Fibroblast of peridontal ligament (primary cell): ENCODE results near the gene PRR16.
A peak's percentile ranks its signal among the peaks of the same experiment; 100 is the strongest.

Experiments
- DNase-seq: peaks from one replicate; pipeline ENCODE4 v3.0.0-alpha.2; 2010; ENCODE audit errors: extremely low read depth

PRR16 gene

DNA sequence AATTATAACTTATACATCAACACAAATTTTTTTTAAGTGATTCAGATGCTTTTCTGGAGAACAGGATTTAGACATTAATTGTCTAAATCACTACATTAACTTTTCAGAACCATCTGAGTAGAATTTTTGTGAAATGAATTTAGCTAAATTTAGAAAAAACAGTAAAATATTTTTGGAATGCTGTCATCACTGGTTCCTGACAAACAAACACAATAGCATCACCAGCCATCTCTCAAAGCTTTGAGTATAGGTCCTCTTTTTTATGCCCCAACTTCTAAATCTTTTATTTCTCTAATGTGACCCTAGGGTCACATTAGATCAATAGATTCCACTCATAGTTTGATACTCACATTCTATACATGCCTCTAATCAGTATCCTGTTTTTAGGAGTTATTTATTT, 104.6 kb downstream of the PRR16 start:
- DNase-seq = peak; percentile 35

DNA sequence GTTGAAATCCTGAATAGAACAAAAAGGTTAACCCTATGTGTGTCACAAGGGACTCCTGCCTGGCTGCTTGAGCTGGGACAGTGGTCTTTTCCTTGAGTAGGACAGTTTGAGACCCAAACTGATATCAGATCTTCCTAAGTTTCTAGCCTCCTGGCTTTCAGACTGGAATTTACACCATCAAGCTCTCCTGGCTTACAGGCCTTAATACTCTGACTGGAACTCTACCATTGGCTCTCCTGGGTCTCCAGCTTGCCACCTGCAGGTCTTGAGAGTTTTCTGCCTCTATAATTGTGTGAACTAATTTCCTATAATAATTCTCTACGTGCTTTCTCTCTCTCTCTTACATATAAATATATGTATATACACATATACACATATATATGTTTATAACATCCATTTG, 112.5 kb downstream of the PRR16 start:
- DNase-seq = no peak

DNA sequence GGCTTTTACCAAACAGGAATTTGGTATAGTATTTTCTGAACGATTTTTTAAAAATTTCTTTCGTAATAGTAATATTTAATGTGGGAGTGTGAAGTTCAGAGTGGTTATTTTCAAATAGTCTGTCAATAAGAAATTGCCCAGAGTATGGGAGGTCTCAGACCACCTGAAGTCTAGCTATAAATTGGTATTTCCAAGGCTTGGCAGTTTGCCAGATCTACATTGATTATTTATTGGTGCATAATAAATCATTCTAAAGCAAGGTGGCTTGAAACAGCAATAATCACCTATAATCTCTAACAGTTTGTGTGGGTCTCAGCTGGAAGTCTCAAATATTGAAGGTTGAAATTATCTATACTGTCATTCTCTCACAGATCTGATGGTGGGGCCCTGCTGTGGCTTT, 118.5 kb downstream of the PRR16 start:
- no peak for DNase-seq

DNA sequence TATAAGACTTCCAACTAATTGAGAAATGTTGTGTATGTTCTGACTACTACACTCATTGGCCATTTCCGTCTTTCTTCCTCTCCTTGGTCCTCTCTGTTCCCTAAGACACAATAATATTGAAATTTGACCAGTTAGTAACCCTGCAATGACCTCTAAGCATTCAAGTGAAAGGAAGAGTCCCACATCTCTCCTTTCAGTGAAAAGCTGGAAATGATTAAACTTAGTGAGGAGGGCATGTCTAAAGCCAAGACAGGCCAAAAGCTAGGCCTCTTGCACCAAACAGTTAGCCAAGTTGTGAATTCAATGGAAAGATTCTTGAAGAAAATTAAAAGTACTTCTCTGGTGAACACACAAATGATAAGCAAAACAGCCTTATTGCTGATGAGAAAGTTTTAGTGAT, 122.5 kb downstream of the PRR16 start:
- peak; percentile 60 for DNase-seq

DNA sequence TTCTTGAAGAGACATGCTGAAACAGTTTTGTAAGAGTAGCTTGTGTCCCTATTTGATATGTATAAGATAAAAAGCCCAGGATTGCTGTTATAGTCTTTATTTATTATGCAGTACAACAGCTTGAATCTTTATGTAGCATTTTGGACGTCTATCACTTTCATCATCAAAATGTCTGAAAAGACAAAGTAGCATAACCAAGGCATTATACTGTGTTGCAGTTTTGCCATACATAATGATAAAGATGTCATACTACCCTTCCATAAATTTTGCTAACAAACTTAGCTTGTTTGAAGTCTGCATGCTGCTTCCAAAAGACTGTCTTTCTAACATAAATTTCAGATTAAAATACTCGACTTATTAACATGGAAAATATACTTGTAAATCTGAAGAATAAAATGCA, 127.8 kb downstream of the PRR16 start:
- no peak for DNase-seq

DNA sequence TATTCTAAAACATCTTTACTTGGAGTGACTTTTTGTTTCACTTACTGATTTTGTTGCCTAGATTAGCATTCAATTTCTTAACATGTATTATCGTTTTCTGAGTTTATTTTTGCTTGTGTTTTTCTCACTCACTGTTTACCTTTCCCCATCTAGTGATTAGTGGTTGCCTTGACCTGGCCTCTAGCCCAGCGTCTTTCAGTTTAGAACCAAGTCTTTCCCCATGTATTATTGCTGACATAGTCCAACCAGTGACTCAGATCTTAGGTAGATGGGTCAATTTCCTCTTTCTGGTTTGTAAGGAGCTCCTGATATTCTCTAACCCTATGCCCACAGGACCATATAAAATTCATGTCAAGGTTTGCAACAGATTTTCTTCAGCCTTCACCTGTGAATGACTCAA, 135.5 kb downstream of the PRR16 start:
- peak; percentile 93 for DNase-seq

DNA sequence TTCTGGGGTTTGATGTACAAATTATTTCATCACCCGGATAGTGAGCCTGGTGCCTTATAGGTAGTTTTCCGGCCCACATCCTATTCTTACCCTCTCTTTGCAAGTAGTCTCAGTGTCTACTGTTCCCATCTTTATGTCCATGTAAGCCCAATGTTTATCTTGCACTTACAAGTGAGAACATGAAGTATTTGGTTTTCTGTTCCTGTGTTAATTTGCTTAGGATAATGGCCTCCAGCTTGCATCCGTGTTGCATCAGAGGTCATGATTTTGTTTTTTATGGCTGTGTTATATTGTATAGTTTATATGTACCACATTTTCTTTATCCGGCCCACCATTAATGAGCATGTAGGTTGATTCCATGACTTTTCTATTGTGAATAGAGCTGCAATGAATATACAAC, 136.5 kb downstream of the PRR16 start:
- DNase-seq = no peak

DNA sequence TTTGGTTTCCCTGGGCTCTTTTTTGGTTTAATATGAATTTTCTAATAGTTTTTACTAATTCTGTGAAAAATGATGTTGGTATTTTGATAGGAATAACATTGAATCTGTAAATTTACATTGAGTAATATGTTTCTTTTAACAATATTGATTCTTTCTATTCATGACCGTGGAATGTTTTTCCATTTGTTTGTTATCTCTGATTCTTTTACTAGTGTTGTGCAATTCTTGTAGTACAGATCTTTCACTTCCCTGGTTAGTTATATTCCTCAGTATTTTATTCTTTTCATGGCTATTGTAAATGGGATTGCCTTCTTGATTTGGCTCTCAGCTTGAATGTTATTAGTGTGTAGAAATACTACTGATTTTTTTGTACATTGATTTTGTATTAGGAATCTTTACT, 137.9 kb downstream of the PRR16 start:
- DNase-seq = no peak

DNA sequence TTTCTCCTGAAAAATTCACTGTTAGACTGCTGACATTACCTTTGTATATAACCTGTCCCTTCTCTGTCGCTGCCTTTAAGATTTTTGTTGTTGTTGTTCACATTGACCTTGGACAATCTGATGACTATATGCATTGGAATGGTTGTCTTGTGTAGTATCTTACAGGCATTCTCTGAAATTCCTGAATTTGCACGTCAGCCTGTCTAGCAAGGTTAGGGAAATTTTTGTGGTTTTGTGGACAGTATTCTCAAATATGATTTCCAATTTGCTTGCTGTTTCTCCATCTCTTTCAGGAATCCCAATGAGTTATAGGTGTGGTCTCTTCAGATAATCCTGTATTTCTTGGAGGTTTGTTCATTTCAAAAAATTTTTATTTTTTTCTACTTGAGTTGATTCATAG, 140.8 kb downstream of the PRR16 start:
- peak; percentile 91 for DNase-seq

DNA sequence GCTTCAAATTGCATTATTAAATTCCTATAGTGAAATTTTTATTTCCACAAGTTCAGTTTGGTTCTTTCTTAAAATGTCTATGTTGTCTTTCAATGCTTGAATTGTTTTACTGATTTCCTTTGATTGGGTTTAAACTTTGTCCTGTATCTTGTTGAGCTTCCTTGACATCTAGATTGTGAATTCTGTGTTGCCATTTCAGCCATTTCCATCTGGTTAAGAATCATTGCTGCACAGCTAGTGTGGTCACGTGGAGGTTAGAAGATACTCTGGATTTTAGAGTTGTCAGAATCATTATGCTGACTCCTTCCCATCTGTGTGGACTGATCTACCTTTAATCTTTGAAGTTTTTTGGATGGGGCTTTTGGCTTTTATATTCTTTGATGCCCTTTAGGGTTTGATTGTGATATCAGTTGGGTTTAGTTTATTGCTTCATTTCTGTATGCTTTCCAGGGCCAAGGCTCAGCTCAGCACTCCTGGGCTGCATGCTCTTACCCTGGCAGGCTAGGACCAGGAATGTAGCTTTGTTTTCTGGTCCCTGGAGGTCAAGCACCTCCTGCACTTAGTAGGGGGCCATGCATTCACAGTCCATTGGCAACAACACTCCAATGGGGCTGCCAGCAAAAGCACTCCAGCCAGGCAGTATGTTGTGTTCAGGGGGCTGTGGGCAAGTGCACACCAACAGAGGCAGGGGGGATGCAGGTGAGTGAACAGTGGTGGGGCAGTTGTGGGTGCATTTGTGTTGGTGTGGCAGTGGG, 141.4 kb downstream of the PRR16 start:
- DNase-seq = no peak

DNA sequence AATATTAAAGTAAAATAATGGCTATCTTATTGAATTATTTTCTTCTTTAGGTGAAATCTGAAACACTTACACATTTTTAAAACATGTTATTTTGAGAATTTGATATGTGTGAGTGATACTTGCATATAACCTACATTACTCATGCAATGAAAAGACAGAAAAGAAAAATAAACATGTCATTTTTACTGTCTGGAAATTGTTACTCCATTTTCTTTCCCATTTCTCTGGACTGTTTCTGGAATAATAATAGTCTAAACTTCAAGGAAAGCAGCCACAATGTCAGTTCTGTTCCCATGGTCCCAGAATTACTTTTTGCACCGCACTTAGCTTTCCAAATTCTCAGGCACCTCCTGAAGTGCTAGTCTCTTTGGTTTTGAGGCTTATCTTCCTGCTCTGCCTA, 145.5 kb downstream of the PRR16 start:
- DNase-seq = peak; percentile 54

DNA sequence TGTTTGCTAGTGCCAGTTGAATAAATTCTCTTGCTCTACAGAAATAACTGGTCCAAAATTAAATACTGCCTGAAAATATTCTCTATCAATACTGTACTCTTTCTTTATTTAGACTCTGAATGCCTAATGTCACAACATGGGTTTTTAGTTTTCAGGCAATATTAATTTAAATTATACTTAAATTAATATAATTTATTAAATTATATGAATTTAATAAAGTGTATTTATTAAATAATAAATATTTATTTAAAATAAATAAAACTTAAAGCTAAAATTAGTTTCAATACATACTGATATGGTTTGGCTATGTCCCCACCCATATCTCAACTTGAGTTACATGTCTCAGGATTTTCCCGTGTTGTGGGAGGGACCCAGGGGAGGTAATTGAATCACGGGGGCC, 146.0 kb downstream of the PRR16 start:
- no peak for DNase-seq

DNA sequence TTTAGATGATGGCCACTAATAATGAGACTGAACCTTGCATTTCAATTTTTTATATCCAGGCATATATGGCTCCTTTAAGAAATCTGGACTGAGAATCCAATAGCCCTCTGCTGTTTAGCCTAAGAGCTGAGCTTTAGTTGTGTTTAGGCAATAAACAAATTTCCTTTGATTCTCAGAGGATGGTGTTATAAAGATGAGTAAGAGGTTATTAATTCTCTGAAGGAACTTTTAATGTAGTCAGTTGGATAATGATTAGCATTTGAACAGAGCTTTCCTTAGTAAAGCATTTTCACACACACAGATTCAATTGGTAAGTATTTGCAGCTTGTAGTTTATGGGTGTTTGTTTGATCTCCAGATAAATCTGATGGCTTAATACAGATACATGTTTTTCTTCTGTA, 149.6 kb downstream of the PRR16 start:
- no peak for DNase-seq

DNA sequence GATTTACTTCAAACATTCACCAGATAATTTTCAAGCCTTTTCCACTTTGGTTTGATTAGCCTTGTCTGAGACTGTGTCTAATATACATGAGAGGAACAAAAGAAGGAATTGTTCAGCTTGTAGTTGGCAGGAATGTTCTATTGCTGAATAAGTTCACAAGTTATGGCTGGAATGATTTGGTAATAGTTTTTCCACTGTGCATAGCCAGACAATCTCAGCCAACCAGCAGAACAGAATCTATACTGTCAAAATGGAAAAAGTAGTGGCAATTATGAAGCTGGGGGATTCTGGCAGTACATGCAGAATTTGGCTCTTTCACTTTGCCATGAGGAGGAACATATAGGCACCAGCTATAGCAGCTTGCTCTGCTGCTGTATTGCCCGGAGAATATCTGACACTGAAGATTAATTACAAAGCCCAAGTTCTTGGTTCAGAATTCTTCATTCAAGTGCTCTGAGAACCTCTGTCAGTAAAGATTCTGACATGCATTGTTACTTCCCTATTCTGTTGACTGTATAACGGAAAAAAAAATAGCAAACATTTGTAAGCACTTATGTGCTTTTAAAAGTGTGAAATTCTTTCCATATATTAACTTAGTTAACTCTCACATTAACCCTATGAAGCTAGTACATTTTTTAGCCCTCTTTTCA, 150.6 kb downstream of the PRR16 start:
- peak; percentile 85 for DNase-seq

DNA sequence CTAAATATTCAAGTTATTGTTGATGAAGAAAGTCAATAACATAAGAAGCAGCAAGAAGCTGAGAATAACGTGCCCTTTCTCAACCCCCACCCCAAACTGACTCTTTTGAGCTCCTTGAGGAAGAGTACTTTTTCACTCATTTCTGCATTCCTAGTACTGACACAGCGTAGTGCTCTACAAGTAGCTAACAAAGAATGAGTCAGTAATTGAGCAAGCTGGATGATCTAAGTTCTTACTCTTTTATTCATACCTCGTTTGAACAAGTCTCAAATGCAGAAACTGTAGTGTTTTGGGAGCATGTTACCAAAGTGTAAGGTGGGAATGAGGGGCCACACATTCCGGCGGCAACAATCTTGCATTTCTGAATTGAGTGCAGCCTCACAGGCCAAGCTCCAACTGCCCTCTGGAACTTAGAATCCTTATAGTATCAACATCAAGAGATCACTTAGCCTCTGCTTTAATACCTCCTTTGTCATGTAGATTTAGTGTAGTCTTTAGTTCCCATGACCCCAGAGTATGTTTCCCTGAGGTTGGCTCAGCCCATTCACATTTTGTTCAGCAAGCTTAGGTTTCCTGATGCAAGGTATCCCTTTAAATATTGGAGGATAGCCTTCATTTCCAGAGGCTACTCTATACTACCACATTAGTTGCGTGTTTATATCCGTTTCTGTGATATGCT, 152.0 kb downstream of the PRR16 start:
- peak; percentile 90 for DNase-seq

DNA sequence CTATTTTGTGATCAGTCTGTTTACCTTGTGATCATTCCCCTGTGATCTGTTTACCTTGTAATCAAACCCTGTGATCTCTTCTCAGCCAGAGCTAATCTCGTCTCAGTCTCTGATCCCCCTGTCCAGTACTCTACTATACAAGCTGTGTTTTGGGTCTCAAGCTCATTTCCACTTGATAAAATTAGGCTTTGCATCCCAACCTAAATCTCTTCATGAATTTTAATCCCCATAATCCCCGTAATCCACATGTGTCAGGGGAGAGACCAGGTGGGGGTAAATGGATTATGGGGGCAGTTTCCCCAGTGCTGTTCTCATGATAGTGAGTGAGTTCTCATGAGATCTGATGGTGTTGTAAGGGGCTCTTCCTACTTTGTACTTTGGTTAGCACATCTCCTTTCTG, 157.2 kb downstream of the PRR16 start:
- no peak for DNase-seq

DNA sequence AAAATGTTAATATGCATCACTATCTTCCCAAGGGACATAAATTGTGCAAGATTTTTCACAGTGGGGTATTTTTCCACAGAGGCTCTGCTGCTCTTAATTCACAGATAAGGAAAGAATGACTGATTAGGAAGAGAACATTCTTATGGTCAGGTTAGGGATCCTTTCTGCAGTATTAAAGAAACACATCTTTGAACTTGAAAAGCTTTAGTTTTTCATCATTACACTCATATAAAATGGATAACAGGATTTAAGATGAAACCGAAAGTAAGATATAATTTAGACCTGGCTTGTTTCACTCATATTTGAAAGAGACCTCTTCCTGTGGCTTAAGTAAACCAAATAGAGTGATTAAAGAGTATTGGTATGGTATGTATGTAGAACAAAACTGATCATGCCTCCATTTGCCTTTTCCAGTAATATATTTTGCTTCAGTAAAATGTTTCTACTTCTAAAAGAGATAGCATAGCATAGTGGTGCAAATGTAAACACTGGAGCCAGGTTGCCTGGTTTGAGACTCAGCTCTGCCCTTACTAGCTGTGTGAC, 160.0 kb downstream of the PRR16 start:
- DNase-seq = peak; percentile 70

DNA sequence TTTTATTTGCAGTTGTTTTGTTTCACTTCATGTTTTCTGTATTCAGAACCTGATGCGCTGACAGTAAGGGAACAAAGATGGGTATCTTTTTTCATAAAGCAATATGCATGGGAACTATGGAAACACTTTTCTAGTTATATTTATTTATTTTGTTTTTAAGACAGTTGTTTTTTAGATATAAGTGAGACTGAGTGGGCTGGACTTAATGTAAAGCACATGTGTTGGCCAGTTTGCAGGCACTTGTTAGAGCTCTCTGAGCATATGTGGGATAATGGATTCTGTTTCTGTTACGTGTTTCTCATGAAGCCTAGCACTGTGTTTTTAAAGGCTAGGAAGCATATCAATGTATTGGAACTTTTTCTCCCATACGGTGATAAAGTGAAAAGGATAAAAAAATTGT, 164.1 kb downstream of the PRR16 start:
- no peak for DNase-seq

DNA sequence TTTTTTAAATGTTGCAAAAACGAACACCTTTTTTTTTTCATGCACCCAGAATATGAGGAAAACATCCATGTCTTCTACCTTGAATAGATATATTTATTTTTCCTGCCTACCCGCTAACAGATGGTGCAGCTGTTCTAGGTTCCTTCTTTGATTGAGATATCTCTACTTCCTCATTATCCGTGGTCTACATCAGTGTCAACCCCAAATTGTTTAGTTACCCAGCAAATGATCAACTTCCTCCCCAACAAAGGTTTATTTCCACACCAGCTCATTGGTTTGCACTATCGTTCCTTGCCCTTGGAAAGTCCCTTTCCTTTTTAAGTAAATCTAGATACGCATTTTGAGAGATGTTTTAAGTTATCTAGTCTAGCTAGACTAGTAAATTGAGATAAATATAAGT, 166.4 kb downstream of the PRR16 start:
- no peak for DNase-seq

DNA sequence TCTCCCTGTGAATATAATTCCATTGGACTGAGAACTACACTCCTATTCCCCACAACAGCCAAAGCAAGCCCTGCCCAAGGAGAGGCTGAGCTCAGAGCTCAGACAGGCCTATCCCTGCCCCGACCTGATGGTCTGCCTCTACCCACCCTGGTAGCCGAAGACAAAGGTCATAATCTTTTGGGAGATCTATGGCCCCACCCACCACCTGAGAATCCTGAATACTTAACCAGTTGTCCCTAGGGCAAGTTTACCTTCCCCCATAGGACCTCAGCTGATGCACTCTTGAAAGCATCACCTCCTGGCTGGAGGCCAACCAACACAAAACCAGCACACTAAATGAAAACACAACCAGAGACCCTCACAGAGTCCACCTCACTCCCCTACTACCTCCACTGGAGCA, 167.5 kb downstream of the PRR16 start:
- no peak for DNase-seq

DNA sequence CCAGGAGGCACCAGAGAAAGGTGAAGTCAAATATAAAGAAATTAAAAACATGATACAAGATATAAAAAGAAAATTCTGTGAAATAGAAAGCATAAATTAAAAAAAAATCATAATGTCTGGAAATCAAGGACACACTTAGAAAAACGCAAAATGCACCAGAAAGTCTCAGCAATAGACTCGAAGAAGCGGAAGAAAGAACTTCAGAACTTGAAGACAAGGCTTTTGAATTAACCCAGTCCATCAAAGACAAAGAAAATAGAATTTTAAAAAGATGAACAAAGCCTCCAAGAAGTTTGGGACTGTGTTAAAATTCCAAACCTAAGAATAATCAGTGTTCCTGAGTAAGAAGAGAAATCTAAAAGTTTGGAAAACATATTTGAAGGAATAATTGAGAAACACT, 168.3 kb downstream of the PRR16 start:
- no peak for DNase-seq

DNA sequence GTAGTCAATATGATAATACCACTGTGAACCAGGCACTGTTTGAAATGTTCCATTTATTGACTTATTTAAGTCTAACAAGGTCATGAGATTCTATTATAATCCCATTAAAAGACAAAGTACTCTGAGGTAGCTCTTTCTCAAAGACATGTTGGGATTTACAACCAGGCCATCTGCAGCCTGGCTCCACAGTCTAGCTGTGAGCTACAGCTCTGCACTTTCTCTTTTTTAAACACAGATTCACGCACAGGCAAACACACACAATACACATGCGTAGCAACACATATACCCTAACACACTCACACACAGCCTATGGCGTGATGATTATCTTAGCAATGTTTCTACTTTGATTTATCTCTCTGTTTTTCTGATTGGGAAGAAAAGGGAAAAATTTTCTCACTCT, 174.3 kb downstream of the PRR16 start:
- no peak for DNase-seq

DNA sequence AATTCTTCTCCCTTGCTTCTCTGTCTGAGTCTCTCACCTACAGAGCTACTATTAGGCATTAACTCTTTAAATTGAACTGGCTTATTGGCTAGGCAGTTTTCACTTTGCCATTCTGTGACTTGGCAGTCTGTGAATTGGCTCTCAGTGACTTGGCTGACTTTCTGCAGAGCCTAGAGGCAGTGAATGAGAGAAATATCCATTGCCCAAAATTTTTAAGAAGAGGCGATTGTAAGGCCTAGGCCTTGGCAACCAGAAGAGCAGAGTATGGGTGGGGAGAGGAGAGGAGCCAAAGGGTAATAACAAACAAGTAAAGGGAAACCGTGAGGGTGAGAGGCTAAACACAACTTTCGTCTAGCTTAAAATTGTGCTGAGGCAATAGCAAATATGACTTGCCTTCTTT, 176.7 kb downstream of the PRR16 start:
- DNase-seq = no peak
